K562 (cell line): Measurements from ENCODE around the gene CARD14. TPM values are rescaled to one million over a fixed set of nuclear protein-coding genes. Genes with fewer than 3 reads are reported as not detected.

Experiments used
- ARNT ChIP-seq, 2 experiments: fragments of 450-650 bp; IDR thresholded peaks; 2 replicates each; pipeline ENCODE4 v1.6.1; 2016; ENCODE audit warnings: mild to moderate bottlenecking in 1 of 2
- ATF1 ChIP-seq, 2 experiments: fragments of 450-650 bp in 1 of 2; IDR thresholded peaks; 2 replicates each; pipeline ENCODE4 v1.6.1; 2016; ENCODE audit warnings: missing compliant biosample characterization in 1 of 2, missing genetic modification characterization in 1 of 2
- BMI1 ChIP-seq: fragments of 150-350 bp; IDR thresholded peaks from 2 replicates; pipeline ENCODE4 v1.6.1; 2014; ENCODE audit warnings: low read length
- CEBPG ChIP-seq, 3 experiments: fragments of 200-800 bp in 1 of 3; sonication (Bioruptor generic) in 1 of 3; sonication (generic) in 1 of 3; formaldehyde crosslinking in 1 of 3; IDR thresholded peaks in 2 of 3; conservative IDR thresholded peaks in 1 of 3; 2 replicates each; pipeline versions ENCODE4 v1.6.1 to v1.8.0; 2016 to 2022; ENCODE audit warnings: missing compliant biosample characterization in 2 of 3, missing genetic modification characterization in 2 of 3, mild to moderate bottlenecking in 1 of 3, missing genetic modification reagents in 1 of 3
- CHD2 ChIP-seq: IDR thresholded peaks from 2 replicates; pipeline ENCODE4 v1.6.1; 2011; ENCODE audit warnings: low read depth, low read length
- FOS ChIP-seq: IDR thresholded peaks from 3 replicates; pipeline ENCODE4 v1.6.1; 2011; ENCODE audit not compliant: insufficient read length; ENCODE audit errors: extremely low read depth
- PHB2 ChIP-seq: fragments of 450-650 bp; IDR thresholded peaks from 2 replicates; pipeline ENCODE4 v1.6.1; 2017; ENCODE audit warnings: low read depth
- POLR2AphosphoS5 ChIP-seq: IDR thresholded peaks from 2 replicates; pipeline ENCODE4 v1.6.1; 2011; ENCODE audit warnings: mild to moderate bottlenecking, low read depth, low read length, moderate library complexity; ENCODE audit not compliant: control insufficient read depth, insufficient read depth
- POLR2H ChIP-seq: IDR thresholded peaks from 2 replicates; pipeline ENCODE4 v1.6.1; 2016; ENCODE audit warnings: missing genetic modification characterization, low read depth, mild to moderate bottlenecking, control low read depth, missing compliant biosample characterization, moderate library complexity
- TEAD2 ChIP-seq: fragments of 450-650 bp; IDR thresholded peaks from 2 replicates; pipeline ENCODE4 v1.6.1; 2016; ENCODE audit warnings: missing genetic modification characterization, control low read depth, missing compliant biosample characterization
- XRCC3 ChIP-seq: fragments of 450-650 bp; IDR thresholded peaks from 2 replicates; pipeline ENCODE4 v1.6.1; 2017; ENCODE audit warnings: mild to moderate bottlenecking, moderate library complexity
- ZNF354B ChIP-seq: fragments of 250-450 bp; sonication (Bioruptor Pico); IDR thresholded peaks from 2 replicates; pipeline ENCODE4 v1.4.0; 2020
- ZNF408 ChIP-seq: fragments of 250-450 bp; sonication (Bioruptor Pico); IDR thresholded peaks from 2 replicates; pipeline ENCODE4 v1.4.0; 2020; ENCODE audit warnings: low read depth, mild to moderate bottlenecking, moderate library complexity
- polyA plus RNA-seq, 8 experiments: library from polyadenylated mRNA; depleted of rRNA in 4 of 8; stranded (reverse) in 5 of 8; unstranded in 3 of 8; fragments of >200 nt; fragmentation: Nextera tagmentation in 2 of 8; fragmentation: Illumina TruSeq in 1 of 8; extraction: Ambion mirVana in 2 of 8; extraction: Trizol in 1 of 8; gene quantifications; 2 replicates each; pipeline versions ENCODE4 v1.2.1 to v1.2.3, GENCODE V29; 2011 to 2014; ENCODE audit warnings: inconsistent platforms in 1 of 8, missing spikeins in 1 of 8
- total RNA-seq, 7 experiments: library from RNA; depleted of rRNA in 6 of 7; stranded (reverse); fragments of >200 nt in 6 of 7; fragmentation: Illumina TruSeq in 2 of 7; extraction: Trizol in 2 of 7; gene quantifications; 2 replicates each; pipeline versions ENCODE4 v1.2.1 to v1.2.3, GENCODE V29; 2011 to 2021; ENCODE audit warnings: low replicate concordance in 1 of 7
- TF ChIP-seq, protein P1 (sequence below): fragments of 450-650 bp; formaldehyde crosslinking; IDR thresholded peaks from 2 replicates; pipeline ENCODE4 v1.4.0; 2020; ENCODE audit warnings: mild to moderate bottlenecking, moderate library complexity
- TF ChIP-seq, protein P2 (sequence below), 2 experiments: fragments of 450-650 bp; formaldehyde crosslinking in 1 of 2; IDR thresholded peaks; 2 replicates each; pipeline versions ENCODE4 v1.4.0 to v1.6.1; 2014 to 2020; ENCODE audit warnings: mild to moderate bottlenecking in 2 of 2, borderline replicate concordance in 1 of 2, low read depth in 1 of 2
- TF ChIP-seq, protein P3 (sequence below): fragments of 250-450 bp; sonication (Bioruptor Pico); IDR thresholded peaks from 2 replicates; pipeline ENCODE4 v1.4.0; 2020; ENCODE audit warnings: mild to moderate bottlenecking

Gene CARD14
- total and polyA plus RNA-seq, 9 of the 15 experiments (the other 6 are each of a cell fraction or from before 2014, with no cell fraction given): not detected

DNA sequence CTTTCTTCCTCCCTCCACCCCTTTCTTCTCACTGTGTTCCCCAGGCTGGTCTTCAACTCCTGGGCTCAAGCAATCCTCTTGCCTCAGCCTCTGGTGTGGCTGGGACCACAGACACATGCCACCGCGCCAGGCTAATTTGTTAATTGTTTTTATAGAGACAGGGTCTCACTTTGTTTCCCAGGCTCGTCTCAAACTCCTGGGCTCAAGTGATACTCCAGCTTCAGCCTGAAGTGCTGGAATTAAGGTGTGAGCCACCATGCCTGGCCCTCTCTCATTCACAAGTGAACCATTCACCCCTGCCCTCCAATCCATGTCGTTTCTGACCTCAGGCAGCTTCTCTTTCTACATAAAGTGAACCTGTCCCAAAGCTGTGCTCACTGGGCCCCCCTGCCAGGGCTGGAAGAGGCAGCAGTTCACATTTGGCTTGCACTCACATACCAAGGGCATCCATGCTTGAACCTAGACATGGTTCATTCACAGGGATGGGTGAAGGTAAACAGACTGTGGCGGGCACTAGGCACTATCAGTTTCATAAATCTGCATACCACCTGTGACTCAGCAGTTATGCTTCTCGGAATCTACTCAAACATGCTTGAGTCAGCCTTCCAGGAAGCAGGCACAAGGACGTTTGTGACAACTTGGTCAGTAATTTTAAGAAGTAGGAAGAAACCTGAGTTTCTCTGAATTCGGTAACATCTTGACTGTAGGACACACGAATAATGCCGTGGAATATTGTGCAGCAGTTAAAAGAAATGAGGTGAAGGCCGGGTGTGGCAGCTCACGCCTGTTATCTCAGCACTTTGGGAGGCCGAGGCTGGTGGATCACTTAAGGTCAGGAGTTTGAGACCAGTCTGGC lies 84.8 kb downstream of the CARD14 start (continued):
- TF ChIP-seq FOS (peak; percentile 16), CEBPG (CRISPR knock-in tag; IDR thresholded peaks at IDR 0.05) (peak; percentile 29; the same call in 1 of the 2 replicates), CEBPG (tag; conservative IDR thresholded peaks at IDR 0.05 in 1 of 2, IDR thresholded peaks at IDR 0.05 in 1 of 2) (no peak), ARNT (IDR thresholded peaks at IDR 0.05) (peak in 1 of 2 experiments; percentile 51; a peak in 2 of 4 replicates), ZNF408 (CRISPR knock-in tag) (no peak), BMI1 (no peak), TEAD2 (peak; percentile 89), CHD2 (no peak), ATF1 (CRISPR knock-in tag; IDR thresholded peaks at IDR 0.05) (no peak), ATF1 (tag; IDR thresholded peaks at IDR 0.05) (peak; percentile 74), PHB2 (no peak), XRCC3 (no peak), POLR2AphosphoS5 (no peak), POLR2H (tag) (peak; percentile 77), ZNF354B (CRISPR knock-in tag) (peak; percentile 49; the same call in 1 of the 2 replicates)
- TF ChIP-seq, protein P1, sequence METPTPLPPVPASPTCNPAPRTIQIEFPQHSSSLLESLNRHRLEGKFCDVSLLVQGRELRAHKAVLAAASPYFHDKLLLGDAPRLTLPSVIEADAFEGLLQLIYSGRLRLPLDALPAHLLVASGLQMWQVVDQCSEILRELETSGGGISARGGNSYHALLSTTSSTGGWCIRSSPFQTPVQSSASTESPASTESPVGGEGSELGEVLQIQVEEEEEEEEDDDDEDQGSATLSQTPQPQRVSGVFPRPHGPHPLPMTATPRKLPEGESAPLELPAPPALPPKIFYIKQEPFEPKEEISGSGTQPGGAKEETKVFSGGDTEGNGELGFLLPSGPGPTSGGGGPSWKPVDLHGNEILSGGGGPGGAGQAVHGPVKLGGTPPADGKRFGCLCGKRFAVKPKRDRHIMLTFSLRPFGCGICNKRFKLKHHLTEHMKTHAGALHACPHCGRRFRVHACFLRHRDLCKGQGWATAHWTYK (CRISPR knock-in tag): peak; percentile 94
- TF ChIP-seq, protein P2, sequence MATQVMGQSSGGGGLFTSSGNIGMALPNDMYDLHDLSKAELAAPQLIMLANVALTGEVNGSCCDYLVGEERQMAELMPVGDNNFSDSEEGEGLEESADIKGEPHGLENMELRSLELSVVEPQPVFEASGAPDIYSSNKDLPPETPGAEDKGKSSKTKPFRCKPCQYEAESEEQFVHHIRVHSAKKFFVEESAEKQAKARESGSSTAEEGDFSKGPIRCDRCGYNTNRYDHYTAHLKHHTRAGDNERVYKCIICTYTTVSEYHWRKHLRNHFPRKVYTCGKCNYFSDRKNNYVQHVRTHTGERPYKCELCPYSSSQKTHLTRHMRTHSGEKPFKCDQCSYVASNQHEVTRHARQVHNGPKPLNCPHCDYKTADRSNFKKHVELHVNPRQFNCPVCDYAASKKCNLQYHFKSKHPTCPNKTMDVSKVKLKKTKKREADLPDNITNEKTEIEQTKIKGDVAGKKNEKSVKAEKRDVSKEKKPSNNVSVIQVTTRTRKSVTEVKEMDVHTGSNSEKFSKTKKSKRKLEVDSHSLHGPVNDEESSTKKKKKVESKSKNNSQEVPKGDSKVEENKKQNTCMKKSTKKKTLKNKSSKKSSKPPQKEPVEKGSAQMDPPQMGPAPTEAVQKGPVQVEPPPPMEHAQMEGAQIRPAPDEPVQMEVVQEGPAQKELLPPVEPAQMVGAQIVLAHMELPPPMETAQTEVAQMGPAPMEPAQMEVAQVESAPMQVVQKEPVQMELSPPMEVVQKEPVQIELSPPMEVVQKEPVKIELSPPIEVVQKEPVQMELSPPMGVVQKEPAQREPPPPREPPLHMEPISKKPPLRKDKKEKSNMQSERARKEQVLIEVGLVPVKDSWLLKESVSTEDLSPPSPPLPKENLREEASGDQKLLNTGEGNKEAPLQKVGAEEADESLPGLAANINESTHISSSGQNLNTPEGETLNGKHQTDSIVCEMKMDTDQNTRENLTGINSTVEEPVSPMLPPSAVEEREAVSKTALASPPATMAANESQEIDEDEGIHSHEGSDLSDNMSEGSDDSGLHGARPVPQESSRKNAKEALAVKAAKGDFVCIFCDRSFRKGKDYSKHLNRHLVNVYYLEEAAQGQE (IDR thresholded peaks at IDR 0.05; ENCODE audit: borderline replicate concordance): peak; percentile 14; the same call in 1 of the 2 replicates
- TF ChIP-seq, protein P2 (CRISPR knock-in tag; IDR thresholded peaks at IDR 0.05; ENCODE audit: low read depth): 0 out of 2 replicates have a peak, but pooled peaks have one; percentile 26
- TF ChIP-seq, protein P3, sequence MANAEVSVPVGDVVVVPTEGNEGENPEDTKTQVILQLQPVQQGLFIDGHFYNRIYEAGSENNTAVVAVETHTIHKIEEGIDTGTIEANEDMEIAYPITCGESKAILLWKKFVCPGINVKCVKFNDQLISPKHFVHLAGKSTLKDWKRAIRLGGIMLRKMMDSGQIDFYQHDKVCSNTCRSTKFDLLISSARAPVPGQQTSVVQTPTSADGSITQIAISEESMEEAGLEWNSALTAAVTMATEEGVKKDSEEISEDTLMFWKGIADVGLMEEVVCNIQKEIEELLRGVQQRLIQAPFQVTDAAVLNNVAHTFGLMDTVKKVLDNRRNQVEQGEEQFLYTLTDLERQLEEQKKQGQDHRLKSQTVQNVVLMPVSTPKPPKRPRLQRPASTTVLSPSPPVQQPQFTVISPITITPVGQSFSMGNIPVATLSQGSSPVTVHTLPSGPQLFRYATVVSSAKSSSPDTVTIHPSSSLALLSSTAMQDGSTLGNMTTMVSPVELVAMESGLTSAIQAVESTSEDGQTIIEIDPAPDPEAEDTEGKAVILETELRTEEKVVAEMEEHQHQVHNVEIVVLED (CRISPR knock-in tag): peak; percentile 58
